ENCODE results near the gene CDK5RAP2.

DNA sequence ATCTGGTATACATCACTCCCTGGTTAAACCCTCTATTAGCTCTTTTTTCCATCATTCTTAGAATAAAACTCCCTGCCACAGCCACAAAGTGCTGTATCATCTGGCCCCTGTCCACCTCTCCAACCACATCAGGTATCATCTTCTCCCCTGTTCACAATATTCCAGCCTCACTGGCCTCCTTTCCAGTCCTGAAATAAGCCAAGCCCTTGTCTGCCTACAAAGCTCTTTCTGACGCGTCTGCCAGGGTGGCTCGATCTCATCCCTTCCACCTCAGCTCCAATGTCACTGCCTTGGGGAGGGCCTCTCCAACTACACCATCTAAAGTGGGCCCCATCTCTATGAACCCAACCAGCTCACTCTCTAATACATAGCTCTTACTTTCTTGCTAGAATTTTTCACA, 21.5 kb downstream of the CDK5RAP2 start:
- no peak for TF ChIP-seq POLR2A (IDR thresholded peaks at IDR 0.05)
- no peak for TF ChIP-seq CTCF (IDR thresholded peaks at IDR 0.05 in 8 of 11, conservative IDR thresholded peaks at IDR 0.05 in 3 of 11)

Data from spleen (tissue), 7 donors.